ENCODE results near the gene GALK1. TPM values are rescaled to one million over a fixed set of nuclear protein-coding genes. Genes with fewer than 3 reads are reported as not detected.

GALK1 gene
- total and polyA plus RNA-seq, 4 donors, result 14.8 to 28.0 (median 24.9) TPM

DNA sequence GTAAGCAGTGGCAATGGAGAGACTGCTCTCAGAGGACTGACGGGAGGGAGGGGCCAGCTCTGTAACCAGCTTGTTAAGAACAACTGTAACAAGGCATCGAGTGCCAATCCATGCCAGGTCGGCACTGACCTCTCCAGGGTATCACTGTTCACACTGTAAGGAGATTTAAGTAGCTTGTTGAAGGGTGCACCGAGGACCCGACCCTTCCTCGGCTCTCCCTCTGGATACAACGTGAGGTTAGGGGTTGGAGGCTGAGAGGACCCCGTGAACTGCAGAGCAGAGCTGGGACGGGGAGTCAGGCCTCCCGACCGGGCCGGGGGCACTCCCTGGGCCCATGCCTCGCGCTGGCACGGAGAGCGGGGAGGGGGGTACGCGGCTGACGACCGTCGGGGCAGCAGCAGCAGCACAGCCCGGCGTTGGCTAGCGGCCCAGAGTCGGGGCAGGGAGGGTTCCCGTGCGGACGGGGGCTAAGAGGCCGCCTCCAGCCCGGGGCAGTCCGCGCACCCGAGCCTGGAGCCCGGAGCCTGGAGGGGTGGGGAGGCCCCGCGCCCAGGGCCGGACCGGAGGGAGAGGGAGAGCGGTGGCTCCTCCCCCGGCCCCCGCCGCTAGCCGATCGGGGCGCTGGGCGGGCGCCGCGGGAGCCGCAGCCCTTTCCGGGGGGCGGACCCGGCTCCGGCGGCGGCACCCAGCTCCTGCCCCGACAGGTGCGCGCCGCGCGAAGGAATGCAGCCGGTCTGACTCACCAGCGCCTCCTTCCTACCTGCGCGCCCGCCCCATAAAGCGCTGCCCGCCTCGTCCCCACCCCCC, 44.1 kb downstream of the GALK1 start, which contains the start of gene ITGB4:
Gene ITGB4, plus strand, starts transcription at position 804 of the 807 bp plus-strand sequence. CDS start 3,245 bp downstream, outside the sequence.
- peak in 2 of 6 donors; percentile 55 to 73 for DNase-seq (ENCODE audit: low read depth in 4 of 6, low spot score in 6 of 6)
- H3K4me1 ChIP-seq (ENCODE audit: control insufficient read depth, insufficient read depth, low read length), result peaks cover 37% of the 10 kb centered on the region
- H3K9me3 ChIP-seq (ENCODE audit: control insufficient read depth, insufficient read depth, low read length), result no peaks in the 10 kb centered on the region
- WGBS (ENCODE audit: insufficient coverage), result 2% methylated on average over 66 of the region's 70 CpGs
- peak within 1 kb of the TSS; percentile 52 for H3K4me3 ChIP-seq (ENCODE audit: low read depth, low read length)
- H3K36me3 ChIP-seq (ENCODE audit: control insufficient read depth, insufficient read depth, low read length), result peaks cover 29% of the 10 kb centered on the region
- peak within 1 kb of the TSS; percentile 82 for H3K27ac ChIP-seq (ENCODE audit: low read depth, low read length)
- H3K27me3 ChIP-seq (ENCODE audit: control insufficient read depth, insufficient read depth, low read length), result peaks cover 29% of the 10 kb centered on the region

DNA sequence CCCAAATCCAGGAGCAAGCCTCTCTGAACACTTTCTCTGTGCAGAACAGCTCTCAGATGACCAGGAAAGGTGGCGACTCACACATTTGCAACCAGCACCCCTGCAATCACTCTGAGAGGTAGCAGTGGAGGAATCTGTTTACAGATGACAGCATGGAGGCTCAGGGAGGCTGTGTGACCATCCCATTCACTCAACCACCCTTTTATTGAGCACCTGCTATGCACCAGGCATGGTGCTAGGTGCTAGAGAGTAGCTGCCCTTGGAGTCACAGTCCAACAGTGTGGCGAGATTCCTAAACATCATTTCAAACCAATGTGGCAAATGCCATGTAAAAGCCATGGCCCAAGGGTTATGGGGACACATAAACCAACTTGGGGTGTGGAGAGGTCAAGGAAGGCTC, 45.3 kb downstream of the GALK1 start:
- H3K9me3 ChIP-seq (ENCODE audit: control insufficient read depth, insufficient read depth, low read length), result no peaks in the 10 kb centered on the region
- H3K36me3 ChIP-seq (ENCODE audit: control insufficient read depth, insufficient read depth, low read length), result peaks cover 24% of the 10 kb centered on the region
- WGBS (ENCODE audit: insufficient coverage), result no CpG with 5 or more reads among the region's 2 CpGs
- H3K27me3 ChIP-seq (ENCODE audit: control insufficient read depth, insufficient read depth, low read length), result peaks cover 29% of the 10 kb centered on the region
- H3K4me3 ChIP-seq (ENCODE audit: low read depth, low read length), result no peak overlapping the region
- peak overlapping the region; percentile 75 for H3K27ac ChIP-seq (ENCODE audit: low read depth, low read length)
- H3K4me1 ChIP-seq (ENCODE audit: control insufficient read depth, insufficient read depth, low read length), result peaks cover 37% of the 10 kb centered on the region
- DNase-seq (ENCODE audit: low read depth in 4 of 6, low spot score in 6 of 6), result no peak

DNA sequence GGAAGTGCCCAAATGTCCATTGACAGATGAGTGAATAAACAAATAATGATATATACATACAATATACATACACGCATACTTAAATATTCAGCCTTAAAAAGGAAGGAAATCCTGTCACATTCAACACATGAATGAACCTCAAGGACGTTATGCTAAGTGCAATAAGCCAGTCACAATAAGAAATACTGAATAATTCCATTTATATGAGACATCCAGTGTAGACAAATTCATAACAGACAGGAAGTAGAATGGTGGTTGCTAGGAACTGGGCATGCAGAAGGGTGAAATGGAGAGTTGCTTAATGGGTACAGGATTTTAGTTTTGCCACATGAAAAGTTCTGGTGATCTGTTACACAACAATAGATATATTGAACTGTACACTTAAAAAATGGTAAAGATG, 52.5 kb downstream of the GALK1 start:
- Histone ChIP-seq H3K4me1 (ENCODE audit: control insufficient read depth, insufficient read depth, low read length) (peaks cover 3% of the 10 kb centered on the region), H3K27ac (ENCODE audit: low read depth, low read length) (no peak overlapping the region), H3K27me3 (ENCODE audit: control insufficient read depth, insufficient read depth, low read length) (no peaks in the 10 kb centered on the region), H3K9me3 (ENCODE audit: control insufficient read depth, insufficient read depth, low read length) (no peaks in the 10 kb centered on the region), H3K36me3 (ENCODE audit: control insufficient read depth, insufficient read depth, low read length) (peaks cover 10% of the 10 kb centered on the region), H3K4me3 (ENCODE audit: low read depth, low read length) (no peak overlapping the region)
- no peak for DNase-seq (ENCODE audit: low read depth in 4 of 6, low spot score in 6 of 6)
- WGBS (ENCODE audit: insufficient coverage), result no CpG with 5 or more reads among the region's 2 CpGs

Other genes with a start within 250 kb of the GALK1 start
- gene CASKIN2, start 249.7 kb downstream of the GALK1 start, total RNA-seq, result 10 to 100 TPM; 12.9 to 14.5 TPM
- gene CASKIN2, start 249.7 kb downstream of the GALK1 start, polyA plus RNA-seq (ENCODE audit: insufficient read length in 2 of 2), result 10 to 100 TPM; 37.1 to 38.3 TPM
- 10 to 100 TPM; 10.0 to 28.9 TPM for gene TSEN54, start 248.7 kb downstream of the GALK1 start, total RNA-seq
- 10 to 100 TPM; 32.9 to 48.2 TPM for gene TSEN54, start 248.7 kb downstream of the GALK1 start, polyA plus RNA-seq (ENCODE audit: insufficient read length in 2 of 2)
- 1 to 10 TPM; 2.0 to 9.9 TPM for gene LLGL2, start 239.5 kb downstream of the GALK1 start, total RNA-seq
- 1 to 10 TPM; 4.9 to 6.6 TPM for gene LLGL2, start 239.5 kb downstream of the GALK1 start, polyA plus RNA-seq (ENCODE audit: insufficient read length in 2 of 2)
- gene MYO15B, start 177.4 kb downstream of the GALK1 start, total RNA-seq, result 10 to 100 TPM; 38.9 to 99.1 TPM
- gene MYO15B, start 177.4 kb downstream of the GALK1 start, polyA plus RNA-seq (ENCODE audit: insufficient read length in 2 of 2), result 100 to 1,000 TPM in 1 of 2 donors, 10 to 100 TPM in 1; 98.4 to 148 TPM
- 1 to 10 TPM; 3.0 to 5.8 TPM for gene SMIM5, start 131.8 kb downstream of the GALK1 start, total RNA-seq
- 1 to 10 TPM; 2.1 to 2.7 TPM for gene SMIM5, start 131.8 kb downstream of the GALK1 start, polyA plus RNA-seq (ENCODE audit: insufficient read length in 2 of 2)
- gene RECQL5, start 98.0 kb downstream of the GALK1 start, total RNA-seq, result 10 to 100 TPM; 10.2 to 28.0 TPM
- 10 to 100 TPM; 29.3 to 36.5 TPM for gene RECQL5, start 98.0 kb downstream of the GALK1 start, polyA plus RNA-seq (ENCODE audit: insufficient read length in 2 of 2)
- gene SAP30BP, start 97.9 kb downstream of the GALK1 start, total RNA-seq, result 100 to 1,000 TPM in 1 of 2 donors, 10 to 100 TPM in 1; 44.3 to 108 TPM
- 100 to 1,000 TPM; 103 to 123 TPM for gene SAP30BP, start 97.9 kb downstream of the GALK1 start, polyA plus RNA-seq (ENCODE audit: insufficient read length in 2 of 2)
- 10 to 100 TPM; 24.0 to 46.5 TPM for gene ITGB4, start 43.7 kb downstream of the GALK1 start, total RNA-seq
- 10 to 100 TPM; 39.7 to 57.9 TPM for gene ITGB4, start 43.7 kb downstream of the GALK1 start, polyA plus RNA-seq (ENCODE audit: insufficient read length in 2 of 2)
- gene UNK, start 19.6 kb upstream of the GALK1 start, total RNA-seq, result 10 to 100 TPM; 28.9 to 33.9 TPM
- 10 to 100 TPM; 41.2 to 54.8 TPM for gene UNK, start 19.6 kb upstream of the GALK1 start, polyA plus RNA-seq (ENCODE audit: insufficient read length in 2 of 2)
- 1 to 10 TPM; 3.1 to 4.0 TPM for gene UNC13D, start 79.2 kb upstream of the GALK1 start, total RNA-seq
- gene UNC13D, start 79.2 kb upstream of the GALK1 start, polyA plus RNA-seq (ENCODE audit: insufficient read length in 2 of 2), result 1 to 10 TPM; 5.3 to 6.1 TPM
- gene WBP2, start 90.1 kb upstream of the GALK1 start, total RNA-seq, result 10 to 100 TPM; 45.6 to 57.5 TPM
- 100 to 1,000 TPM; 211 to 231 TPM for gene WBP2, start 90.1 kb upstream of the GALK1 start, polyA plus RNA-seq (ENCODE audit: insufficient read length in 2 of 2)
- gene TRIM47, start 113.4 kb upstream of the GALK1 start, total RNA-seq, result 10 to 100 TPM; 31.3 to 37.3 TPM
- 10 to 100 TPM; 52.6 to 53.6 TPM for gene TRIM47, start 113.4 kb upstream of the GALK1 start, polyA plus RNA-seq (ENCODE audit: insufficient read length in 2 of 2)
- gene TRIM65, start 131.8 kb upstream of the GALK1 start, total RNA-seq, result 10 to 100 TPM; 11.7 to 18.4 TPM
- gene TRIM65, start 131.8 kb upstream of the GALK1 start, polyA plus RNA-seq (ENCODE audit: insufficient read length in 2 of 2), result 10 to 100 TPM; 17.7 to 24.8 TPM
- 10 to 100 TPM; 26.3 to 41.2 TPM for gene MRPL38, start 139.7 kb upstream of the GALK1 start, total RNA-seq
- gene MRPL38, start 139.7 kb upstream of the GALK1 start, polyA plus RNA-seq (ENCODE audit: insufficient read length in 2 of 2), result 100 to 1,000 TPM; 111 to 116 TPM
- 10 to 100 TPM; 10.1 to 23.9 TPM for gene FBF1, start 175.8 kb upstream of the GALK1 start, total RNA-seq
- gene FBF1, start 175.8 kb upstream of the GALK1 start, polyA plus RNA-seq (ENCODE audit: insufficient read length in 2 of 2), result 10 to 100 TPM; 12.8 to 24.1 TPM
- 10 to 100 TPM; 56.8 to 63.6 TPM for gene ACOX1, start 214.0 kb upstream of the GALK1 start, total RNA-seq
- 10 to 100 TPM; 32.7 to 35.6 TPM for gene ACOX1, start 214.0 kb upstream of the GALK1 start, polyA plus RNA-seq (ENCODE audit: insufficient read length in 2 of 2)
- gene TEN1, start 214.0 kb upstream of the GALK1 start, total RNA-seq, result 10 to 100 TPM; 12.6 to 17.4 TPM
- 10 to 100 TPM; 17.9 to 19.8 TPM for gene TEN1, start 214.0 kb upstream of the GALK1 start, polyA plus RNA-seq (ENCODE audit: insufficient read length in 2 of 2)
- 10 to 100 TPM in 1 of 2 donors, 1 to 10 TPM in 1; 3.8 to 11.1 TPM for gene CDK3, start 235.7 kb upstream of the GALK1 start, total RNA-seq
- 10 to 100 TPM; 13.2 to 16.9 TPM for gene CDK3, start 235.7 kb upstream of the GALK1 start, polyA plus RNA-seq (ENCODE audit: insufficient read length in 2 of 2)

Measured in spinal cord (tissue), 10 donors.